Kidney epithelial cell (primary cell): ENCODE results near the gene CAV2. TPM values are rescaled to one million over a fixed set of nuclear protein-coding genes. Genes with fewer than 3 reads are reported as not detected.

Experiments
- DNase-seq: peaks from one replicate; pipeline ENCODE4 v3.0.0-alpha.2; 2010; ENCODE audit warnings: low read depth
- H3K27me3 ChIP-seq: 2 replicates; pipeline ENCODE4 v1.6.0; 2011; ENCODE audit warnings: low read length; ENCODE audit not compliant: control insufficient read depth, insufficient read depth
- H3K36me3 ChIP-seq: 2 replicates; pipeline ENCODE4 v1.5.1; 2011; ENCODE audit warnings: low read length; ENCODE audit not compliant: control insufficient read depth, insufficient read depth
- H3K4me3 ChIP-seq: 2 replicates; pipeline ENCODE4 v1.5.1; 2011; ENCODE audit warnings: low read depth, mild to moderate bottlenecking, control low read depth, low read length
- total RNA-seq: library from RNA; depleted of rRNA; stranded (reverse); fragments of >200 nt; gene quantifications from 2 replicates; pipeline ENCODE4 v1.2.3, GENCODE V29; 2015
- TF ChIP-seq, protein P1 (sequence below): IDR thresholded peaks from 2 replicates; pipeline ENCODE4 v1.5.1; 2011; ENCODE audit warnings: mild to moderate bottlenecking, moderate library complexity, low read length, control low read depth, inconsistent platforms; ENCODE audit not compliant: insufficient read depth, poor library complexity, severe bottlenecking

Gene CAV2
- total RNA-seq, 1 donor from 2014 or later: 53.5 TPM

DNA sequence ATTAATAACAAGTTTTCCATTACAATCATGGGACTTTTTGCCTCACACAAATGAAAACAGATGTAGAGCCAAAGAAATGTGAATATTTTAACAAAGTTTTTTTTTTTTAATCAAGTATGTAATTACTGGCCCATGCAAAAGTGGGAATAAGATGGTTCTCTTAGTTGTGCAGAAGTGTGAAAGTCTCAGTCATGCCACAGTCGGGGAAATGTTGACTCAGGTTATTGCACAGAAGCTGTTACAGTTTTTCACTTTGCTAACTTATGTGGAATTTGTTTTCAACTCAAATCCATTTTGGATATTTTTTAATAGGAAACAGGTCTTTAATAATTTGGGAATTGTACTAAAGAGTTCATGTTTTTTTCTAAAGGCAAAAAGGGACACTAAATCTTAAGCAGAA is 44.0 kb upstream of the CAV2 start:
- H3K4me3 ChIP-seq: no peak overlapping the region
- no peak for DNase-seq
- TF ChIP-seq, protein P1, sequence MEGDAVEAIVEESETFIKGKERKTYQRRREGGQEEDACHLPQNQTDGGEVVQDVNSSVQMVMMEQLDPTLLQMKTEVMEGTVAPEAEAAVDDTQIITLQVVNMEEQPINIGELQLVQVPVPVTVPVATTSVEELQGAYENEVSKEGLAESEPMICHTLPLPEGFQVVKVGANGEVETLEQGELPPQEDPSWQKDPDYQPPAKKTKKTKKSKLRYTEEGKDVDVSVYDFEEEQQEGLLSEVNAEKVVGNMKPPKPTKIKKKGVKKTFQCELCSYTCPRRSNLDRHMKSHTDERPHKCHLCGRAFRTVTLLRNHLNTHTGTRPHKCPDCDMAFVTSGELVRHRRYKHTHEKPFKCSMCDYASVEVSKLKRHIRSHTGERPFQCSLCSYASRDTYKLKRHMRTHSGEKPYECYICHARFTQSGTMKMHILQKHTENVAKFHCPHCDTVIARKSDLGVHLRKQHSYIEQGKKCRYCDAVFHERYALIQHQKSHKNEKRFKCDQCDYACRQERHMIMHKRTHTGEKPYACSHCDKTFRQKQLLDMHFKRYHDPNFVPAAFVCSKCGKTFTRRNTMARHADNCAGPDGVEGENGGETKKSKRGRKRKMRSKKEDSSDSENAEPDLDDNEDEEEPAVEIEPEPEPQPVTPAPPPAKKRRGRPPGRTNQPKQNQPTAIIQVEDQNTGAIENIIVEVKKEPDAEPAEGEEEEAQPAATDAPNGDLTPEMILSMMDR: no peak
- H3K36me3 ChIP-seq: no peaks in the 10 kb centered on the region
- no peaks in the 10 kb centered on the region for H3K27me3 ChIP-seq

GRCh38 chr7:116461500-116461899 is 38.0 kb upstream of the CAV2 start:
- Histone ChIP-seq H3K36me3 (no peaks in the 10 kb centered on the region), H3K4me3 (no peak overlapping the region), H3K27me3 (no peaks in the 10 kb centered on the region)
- no peak for DNase-seq
- TF ChIP-seq, protein P1: no peak

DNA sequence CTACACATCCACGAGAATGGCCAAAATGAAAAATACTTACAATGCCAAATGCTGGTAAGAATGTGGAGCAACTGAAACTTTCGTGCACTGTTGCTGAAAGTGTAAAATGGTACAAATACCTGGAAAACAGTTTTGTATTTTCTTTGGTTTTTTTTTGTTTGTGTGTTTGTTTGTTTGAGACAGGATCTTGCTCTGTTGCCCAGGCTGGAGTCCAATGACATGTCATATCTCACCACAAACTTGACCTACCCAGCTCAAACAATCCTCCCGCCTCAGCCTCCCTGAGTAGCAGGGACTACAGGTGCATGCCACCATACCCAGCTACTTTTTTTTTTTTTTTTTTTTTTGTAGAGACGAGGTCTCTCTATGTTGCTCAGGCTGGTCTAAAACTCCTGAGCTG is 35.6 kb upstream of the CAV2 start:
- TF ChIP-seq, protein P1: no peak
- Histone ChIP-seq H3K36me3 (no peaks in the 10 kb centered on the region), H3K4me3 (no peak overlapping the region), H3K27me3 (no peaks in the 10 kb centered on the region)
- no peak for DNase-seq

- DNase-seq: no peak
- TF ChIP-seq, protein P1: no peak
- Histone ChIP-seq H3K36me3 (no peaks in the 10 kb centered on the region), H3K27me3 (no peaks in the 10 kb centered on the region), H3K4me3 (no peak overlapping the region)
These were observed 35.2 kb upstream of the CAV2 start for GRCh38 chr7:116464375-116464774.

GRCh38 chr7:116465125-116465524 is 34.4 kb upstream of the CAV2 start:
- TF ChIP-seq, protein P1: no peak
- no peaks in the 10 kb centered on the region for H3K36me3 ChIP-seq
- DNase-seq: no peak
- no peak overlapping the region for H3K4me3 ChIP-seq
- H3K27me3 ChIP-seq: no peaks in the 10 kb centered on the region

DNA sequence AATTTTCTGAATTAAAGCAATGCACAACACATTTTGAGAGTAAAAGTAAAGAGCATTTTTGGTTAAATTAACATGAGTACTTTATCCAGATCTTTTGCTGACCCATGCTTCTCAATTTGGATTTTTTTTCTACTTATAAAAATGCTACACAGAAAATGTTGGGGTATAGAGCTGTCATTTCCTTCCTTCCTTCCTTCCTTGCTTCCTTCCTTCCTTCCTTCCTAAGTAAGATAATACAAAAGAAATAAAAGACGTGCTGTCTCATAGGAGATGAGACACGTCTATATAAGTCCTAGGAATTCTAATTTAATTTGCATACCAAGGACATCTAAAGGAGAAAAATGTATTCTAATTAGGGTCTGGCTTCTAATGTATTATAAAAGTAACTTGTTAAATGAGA is 31.0 kb upstream of the CAV2 start:
- Histone ChIP-seq H3K4me3 (no peak overlapping the region), H3K27me3 (no peaks in the 10 kb centered on the region), H3K36me3 (no peaks in the 10 kb centered on the region)
- no peak for DNase-seq
- TF ChIP-seq, protein P1: no peak
